ENCODE results near the gene PRR19.

DNA sequence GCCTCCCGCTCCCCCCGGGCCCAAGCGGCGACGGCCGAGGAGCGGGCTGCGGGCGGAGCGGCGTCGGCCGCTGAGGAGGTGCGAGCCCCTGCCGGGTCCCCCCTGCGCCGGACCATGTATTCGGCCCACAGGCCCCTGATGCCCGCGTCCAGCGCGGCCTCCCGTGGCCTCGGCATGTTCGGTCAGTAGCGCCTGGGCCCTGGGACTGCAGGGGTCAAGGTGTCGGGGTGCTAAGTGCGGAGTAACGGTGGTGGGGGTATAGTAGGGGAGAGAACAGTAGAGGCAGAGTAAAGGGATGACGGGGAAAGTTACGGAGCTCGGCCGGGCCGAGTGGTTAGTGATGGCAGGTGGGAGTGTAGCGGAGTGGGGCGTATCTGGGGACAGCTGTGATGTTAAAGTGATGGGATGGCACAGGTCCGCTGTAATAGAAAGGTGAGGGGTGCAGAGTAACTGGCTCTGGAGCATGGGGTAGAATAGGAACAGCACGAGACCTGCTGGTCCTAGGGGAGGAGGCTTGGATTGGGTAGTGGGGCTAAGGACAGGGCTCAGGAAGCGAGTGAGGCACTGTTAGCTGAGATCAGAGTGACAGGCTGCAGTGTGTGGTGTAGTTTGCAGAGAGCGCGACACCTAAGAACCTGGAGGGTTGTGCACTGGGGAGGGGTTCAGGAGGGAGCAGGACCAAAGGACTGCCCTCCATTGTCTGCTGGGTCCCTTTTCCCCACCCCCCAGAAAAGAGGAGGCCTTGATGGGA is 17.2 kb upstream of the PRR19 start:
- TF ChIP-seq, protein P1, sequence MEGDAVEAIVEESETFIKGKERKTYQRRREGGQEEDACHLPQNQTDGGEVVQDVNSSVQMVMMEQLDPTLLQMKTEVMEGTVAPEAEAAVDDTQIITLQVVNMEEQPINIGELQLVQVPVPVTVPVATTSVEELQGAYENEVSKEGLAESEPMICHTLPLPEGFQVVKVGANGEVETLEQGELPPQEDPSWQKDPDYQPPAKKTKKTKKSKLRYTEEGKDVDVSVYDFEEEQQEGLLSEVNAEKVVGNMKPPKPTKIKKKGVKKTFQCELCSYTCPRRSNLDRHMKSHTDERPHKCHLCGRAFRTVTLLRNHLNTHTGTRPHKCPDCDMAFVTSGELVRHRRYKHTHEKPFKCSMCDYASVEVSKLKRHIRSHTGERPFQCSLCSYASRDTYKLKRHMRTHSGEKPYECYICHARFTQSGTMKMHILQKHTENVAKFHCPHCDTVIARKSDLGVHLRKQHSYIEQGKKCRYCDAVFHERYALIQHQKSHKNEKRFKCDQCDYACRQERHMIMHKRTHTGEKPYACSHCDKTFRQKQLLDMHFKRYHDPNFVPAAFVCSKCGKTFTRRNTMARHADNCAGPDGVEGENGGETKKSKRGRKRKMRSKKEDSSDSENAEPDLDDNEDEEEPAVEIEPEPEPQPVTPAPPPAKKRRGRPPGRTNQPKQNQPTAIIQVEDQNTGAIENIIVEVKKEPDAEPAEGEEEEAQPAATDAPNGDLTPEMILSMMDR (IDR thresholded peaks at IDR 0.05 in 2 of 3, conservative IDR thresholded peaks at IDR 0.05 in 1 of 3; ENCODE audit: control insufficient read depth in 2 of 3, extremely low read depth in 1 of 3, insufficient read depth in 1 of 3, low read depth in 3 of 3, low read length in 3 of 3) = no peak
- TF ChIP-seq POLR2AphosphoS2 (IDR thresholded peaks at IDR 0.05; ENCODE audit: low read depth, low read length) (no peak), SPI1 (IDR thresholded peaks at IDR 0.05; ENCODE audit: borderline replicate concordance, insufficient read depth, low read depth, low read length) (no peak), CHD1 (IDR thresholded peaks at IDR 0.05; ENCODE audit: low read depth, low read length) (no peak)

All from GM12878 (cell line).